Measurements from ENCODE around the gene ZNF483.
"Not testable (repeated sequence)": the region's sequence is repeated elsewhere in the genome, so short reads cannot be mapped to it uniquely, and the experiment has no call there.

Gene ZNF483

GRCh38 chr9:111525056-111525977 is at the start of gene ZNF483:
ZNF483 (plus strand) TSS chr9:111525179; CDS start chr9:111527396, 2,217 bp downstream.
- DNase-seq (ENCODE audit: low spot score) = peak; percentile 95

DNA sequence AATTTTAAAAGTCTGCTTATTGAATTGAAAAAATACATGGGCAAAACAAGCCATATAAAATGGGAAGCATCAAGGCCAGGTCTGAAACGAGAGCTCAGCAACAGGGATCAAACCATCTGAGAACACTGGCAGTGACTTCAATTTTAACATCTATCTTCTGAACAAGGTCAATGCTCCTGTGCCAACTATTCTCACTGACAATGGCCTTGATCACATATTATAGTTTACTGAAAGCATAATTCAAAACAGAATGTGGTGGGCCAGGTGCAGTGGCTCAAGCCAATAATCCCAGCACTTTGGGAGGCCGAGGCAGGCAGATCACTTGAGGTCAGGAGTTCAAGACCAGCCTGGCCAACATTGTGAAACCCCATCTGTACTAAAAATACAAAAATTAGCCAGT is 49.8 kb upstream of the ZNF483 start:
- no peak for DNase-seq (ENCODE audit: low spot score)

DNA sequence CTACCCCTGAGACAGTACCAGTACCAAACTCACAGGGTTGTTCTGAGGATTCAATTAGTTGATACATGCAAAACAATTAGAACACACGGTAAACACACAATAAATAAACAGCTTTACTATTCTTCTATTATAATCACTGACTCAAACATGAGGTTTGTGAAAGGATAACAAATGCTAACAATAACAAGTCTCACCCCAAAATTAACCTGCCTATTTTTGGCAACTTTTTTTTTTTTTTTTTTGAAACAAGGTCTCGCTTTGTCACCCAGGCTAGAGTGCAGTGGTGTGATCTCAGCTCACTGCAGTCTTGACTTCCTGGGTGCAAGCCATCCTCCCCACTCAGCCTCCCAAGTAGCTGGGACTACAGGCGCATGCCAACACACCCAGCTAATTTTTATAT is 47.3 kb upstream of the ZNF483 start:
- no peak for DNase-seq (ENCODE audit: low spot score)

DNA sequence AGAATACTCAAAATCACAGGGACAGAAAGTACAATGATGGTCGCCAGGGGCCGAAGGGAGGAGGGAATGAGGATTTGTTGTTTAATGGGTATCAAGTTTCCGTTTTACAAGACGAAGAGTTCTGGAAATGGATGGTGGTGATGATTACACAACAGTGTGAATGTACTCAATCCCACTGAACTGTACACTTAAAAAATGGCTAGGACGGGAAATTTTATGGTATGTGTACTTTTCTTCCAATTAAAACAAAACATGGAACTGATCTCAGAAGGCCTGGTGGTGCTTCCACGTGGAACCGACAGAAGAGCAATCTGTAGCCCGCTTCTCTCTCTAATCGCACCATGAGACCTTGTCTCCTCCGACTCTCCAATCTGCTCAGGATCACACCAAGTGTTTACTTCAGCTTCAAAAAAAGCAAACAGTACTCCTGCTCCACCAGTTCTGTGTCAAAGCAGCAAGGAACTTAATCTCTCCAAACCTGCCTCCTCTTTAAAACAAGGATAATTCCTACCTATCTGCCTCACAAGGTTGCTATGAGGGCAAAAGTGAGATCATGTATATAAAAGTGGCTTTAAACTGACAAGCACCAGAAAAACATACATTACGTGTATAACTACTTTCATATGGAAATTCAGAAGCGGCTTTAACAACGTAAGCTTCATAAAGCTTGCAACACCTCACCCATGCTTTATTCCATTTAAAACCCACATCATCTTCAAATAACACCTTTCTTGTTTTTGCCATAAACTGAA is 42.9 kb upstream of the ZNF483 start:
- DNase-seq (ENCODE audit: low spot score) = no peak

GRCh38 chr9:111482694-111483438 is 42.1 kb upstream of the ZNF483 start:
- DNase-seq (ENCODE audit: low spot score) = peak; percentile 79

DNA sequence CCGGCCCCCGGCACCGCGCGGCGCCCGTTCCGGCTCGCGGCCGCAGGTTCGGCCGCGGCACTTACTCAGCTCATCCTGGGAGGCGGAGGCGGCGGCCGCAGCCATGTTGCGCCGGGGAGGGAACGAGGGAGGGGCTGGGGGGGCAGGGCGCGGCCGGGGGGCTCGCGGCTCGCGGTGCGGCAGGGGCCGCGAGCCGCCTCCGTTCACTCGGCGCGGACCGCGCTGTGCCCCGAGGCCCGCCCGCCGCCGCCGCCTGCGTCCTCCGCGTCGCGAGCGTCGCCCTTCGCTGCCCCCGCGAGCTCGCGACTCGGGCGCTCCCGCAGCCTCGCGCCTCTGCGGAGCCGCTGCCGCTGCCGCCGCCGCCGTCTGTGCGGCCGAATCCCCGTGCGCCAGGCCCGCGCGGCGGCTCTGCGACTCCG is 41.5 kb upstream of the ZNF483 start:
- peak; percentile 81 for DNase-seq (ENCODE audit: low spot score)

GRCh38 chr9:111483858-111484571 is 41.0 kb upstream of the ZNF483 start, which contains the start of gene ECPAS:
ECPAS (minus strand) TSS chr9:111484383; CDS start chr9:111472918, 11,465 bp downstream.
- peak; percentile 95 for DNase-seq (ENCODE audit: low spot score)

- no peak for DNase-seq (ENCODE audit: low spot score)
These were observed 40.4 kb upstream of the ZNF483 start for GRCh38 chr9:111484572-111484894.

- DNase-seq (ENCODE audit: low spot score) = not testable (repeated sequence)
These were observed 27.8 kb upstream of the ZNF483 start for GRCh38 chr9:111497196-111497595.

DNA sequence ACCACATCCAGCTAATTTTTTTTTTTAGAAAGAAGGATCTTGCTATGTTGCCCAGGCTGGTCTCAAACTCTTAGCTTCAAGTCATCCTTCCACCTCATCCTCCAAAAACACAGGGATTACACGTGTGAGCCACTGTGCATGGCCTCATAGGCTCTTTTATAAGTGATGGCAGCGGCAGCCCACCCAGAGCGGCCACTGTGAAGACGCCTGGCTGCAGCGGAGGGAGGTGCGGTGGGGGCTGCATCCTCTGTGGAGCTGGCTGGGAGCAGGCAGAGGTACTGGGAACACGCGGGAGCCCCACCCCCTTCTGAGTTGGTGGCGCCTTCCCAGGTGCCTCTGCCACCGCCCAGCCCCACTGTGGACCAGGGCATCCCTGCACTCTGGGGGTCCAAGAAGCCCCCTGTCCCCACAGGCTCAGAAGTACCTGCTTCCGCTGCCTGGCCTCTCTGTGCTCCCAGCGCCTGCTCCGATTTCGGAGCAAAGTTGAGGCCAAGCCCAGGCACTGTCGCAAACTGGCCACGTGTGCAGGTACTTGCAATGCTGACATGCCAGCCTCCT is 23.9 kb upstream of the ZNF483 start:
- no peak for DNase-seq (ENCODE audit: low spot score)

DNA sequence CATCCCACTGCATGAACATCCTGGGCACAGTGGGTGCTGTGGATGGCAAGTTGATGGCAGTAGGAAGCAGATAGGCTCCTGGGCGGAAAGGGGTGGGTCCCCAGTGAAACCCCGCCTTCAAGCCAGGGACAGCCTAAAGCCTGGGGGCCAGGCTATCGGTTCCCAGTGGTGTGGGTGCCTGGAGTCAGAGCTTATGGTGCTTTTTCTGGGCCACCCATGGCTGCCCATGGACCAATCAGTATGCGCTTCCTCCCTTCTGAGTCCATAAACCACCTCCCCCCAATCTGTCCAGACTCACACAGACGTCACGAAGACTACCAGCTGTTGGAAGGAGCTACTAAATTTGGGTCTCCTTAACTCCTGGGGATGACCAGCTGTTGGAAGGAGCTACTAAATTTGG is 23.3 kb upstream of the ZNF483 start:
- DNase-seq (ENCODE audit: low spot score) = no peak

DNA sequence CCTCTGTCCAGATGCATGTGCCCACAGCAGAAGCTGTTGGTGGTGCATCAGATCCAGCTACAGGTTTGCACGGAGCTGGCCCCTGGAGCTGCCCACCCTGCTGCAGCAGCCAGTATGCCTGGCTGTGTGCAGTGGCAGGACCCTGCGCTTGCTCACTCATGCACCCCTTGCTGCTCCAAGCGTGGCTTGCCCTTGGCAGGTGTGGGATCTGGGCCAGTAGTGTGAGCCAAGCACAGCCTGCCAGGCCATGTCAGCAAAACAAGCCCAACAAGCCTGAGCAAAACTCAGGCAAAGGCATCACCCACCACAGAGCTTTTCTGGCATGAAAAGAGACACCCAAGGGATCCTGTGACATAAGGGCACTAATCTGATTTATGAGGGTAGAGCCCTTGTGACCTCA is 22.5 kb upstream of the ZNF483 start:
- no peak for DNase-seq (ENCODE audit: low spot score)

DNA sequence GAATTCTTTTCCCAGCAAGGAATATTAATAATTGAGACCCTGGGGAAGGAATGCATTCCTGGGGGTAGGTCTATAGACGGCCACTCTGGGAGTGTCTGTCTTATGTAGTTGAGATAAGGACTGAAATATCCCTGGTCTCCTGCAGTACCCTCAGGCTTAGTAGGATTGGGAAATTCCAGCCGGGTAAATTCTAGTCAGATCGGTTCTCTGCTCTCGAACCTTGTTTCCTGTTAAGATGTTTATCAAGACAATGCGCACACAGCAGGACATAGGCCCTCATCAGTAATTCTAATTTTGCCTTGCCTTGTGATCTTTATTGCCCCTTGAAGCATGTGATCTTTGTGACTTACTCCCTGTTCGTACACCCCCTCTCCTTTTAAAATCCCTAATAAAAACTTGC is 13.4 kb upstream of the ZNF483 start:
- DNase-seq (ENCODE audit: low spot score) = not testable (repeated sequence)

- DNase-seq (ENCODE audit: low spot score) = no peak
These were observed 10.0 kb upstream of the ZNF483 start for GRCh38 chr9:111514967-111515366.

- no peak for DNase-seq (ENCODE audit: low spot score)
These were observed 8.9 kb upstream of the ZNF483 start for GRCh38 chr9:111516061-111516465.

- DNase-seq (ENCODE audit: low spot score) = no peak
These were observed 286 bp upstream of the ZNF483 start for GRCh38 chr9:111524731-111525055.

DNA sequence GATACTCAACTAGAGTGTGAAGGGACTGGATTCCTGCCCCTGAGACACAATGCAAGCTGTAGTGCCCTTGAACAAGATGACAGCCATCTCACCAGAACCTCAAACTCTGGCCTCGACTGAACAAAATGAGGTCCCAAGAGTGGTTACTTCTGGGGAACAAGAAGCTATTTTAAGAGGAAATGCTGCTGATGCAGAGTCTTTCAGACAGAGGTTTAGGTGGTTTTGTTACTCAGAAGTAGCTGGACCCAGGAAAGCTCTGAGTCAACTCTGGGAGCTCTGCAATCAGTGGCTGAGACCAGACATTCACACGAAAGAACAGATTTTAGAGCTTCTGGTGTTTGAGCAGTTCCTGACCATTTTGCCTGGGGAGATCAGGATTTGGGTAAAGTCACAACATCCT is 2.4 kb downstream of the ZNF483 start:
- DNase-seq (ENCODE audit: low spot score) = no peak

DNA sequence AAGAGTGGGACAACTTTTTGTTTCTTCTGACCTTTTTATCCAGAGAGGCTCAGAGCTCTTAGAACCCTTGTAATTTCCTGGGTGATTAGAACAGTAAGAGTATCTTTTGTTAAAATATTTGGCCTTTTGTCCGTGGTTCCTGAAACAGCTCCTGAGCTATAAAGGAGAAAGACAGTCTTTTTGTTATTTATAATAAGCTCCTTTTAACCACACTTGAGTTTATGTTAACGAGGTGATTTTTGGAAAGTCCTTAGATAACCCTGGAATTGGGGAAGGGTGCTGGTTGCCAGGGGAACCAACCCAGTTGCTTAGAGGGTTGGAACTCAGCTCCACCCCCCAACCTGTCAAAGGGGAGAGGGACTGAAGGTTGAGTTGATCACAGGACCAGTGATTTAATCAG is 4.8 kb downstream of the ZNF483 start:
- DNase-seq (ENCODE audit: low spot score) = no peak

- no peak for DNase-seq (ENCODE audit: low spot score)
These were observed 6.7 kb downstream of the ZNF483 start for GRCh38 chr9:111531716-111532115.

- DNase-seq (ENCODE audit: low spot score) = peak; percentile 21
These were observed 8.3 kb downstream of the ZNF483 start for GRCh38 chr9:111533099-111533790.
